ENCODE data around the gene SIRT3.

Gene SIRT3

GRCh38 chr11:218815-219593, 17.1 kb downstream of the SIRT3 start:
- no peak for DNase-seq (ENCODE audit: low read depth)
- no peak overlapping the region for H3K4me3 ChIP-seq (ENCODE audit: low read length)

DNA sequence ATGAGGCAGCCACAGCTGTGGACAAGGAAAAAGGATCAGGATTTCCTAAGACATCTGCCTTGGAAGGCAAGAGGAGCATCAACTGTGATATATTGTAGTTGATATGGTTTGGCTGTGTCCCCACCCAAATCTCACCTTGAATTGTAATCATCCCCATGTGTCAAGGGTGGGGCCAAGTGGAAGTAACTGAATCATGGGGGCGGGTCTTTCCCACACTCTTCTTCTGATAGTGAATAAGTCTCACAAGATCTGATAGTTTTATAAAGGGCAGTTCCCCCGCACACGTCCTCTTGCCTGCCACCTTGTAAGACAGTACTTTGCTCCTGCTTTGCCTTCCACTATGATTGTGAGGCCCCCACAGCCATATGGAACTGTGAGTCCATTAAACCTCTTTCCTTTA, 18.4 kb downstream of the SIRT3 start:
- no peak for TF ChIP-seq CTCF (IDR thresholded peaks at IDR 0.05; ENCODE audit: insufficient read depth, low read depth, low read length, missing control alignments)
- DNase-seq (ENCODE audit: low read depth): peak; percentile 66
- no peak overlapping the region for H3K4me3 ChIP-seq (ENCODE audit: low read length)

More at GRCh38 chr11:218815-219593, 17.1 kb downstream of the SIRT3 start:
- TF ChIP-seq CTCF (IDR thresholded peaks at IDR 0.05; ENCODE audit: insufficient read depth, low read depth, low read length, missing control alignments): no peak

- no peak for DNase-seq (ENCODE audit: low read depth)
- TF ChIP-seq CTCF (IDR thresholded peaks at IDR 0.05; ENCODE audit: insufficient read depth, low read depth, low read length, missing control alignments): no peak
Observed at GRCh38 chr11:216081-216974, 19.8 kb downstream of the SIRT3 start.

DNA sequence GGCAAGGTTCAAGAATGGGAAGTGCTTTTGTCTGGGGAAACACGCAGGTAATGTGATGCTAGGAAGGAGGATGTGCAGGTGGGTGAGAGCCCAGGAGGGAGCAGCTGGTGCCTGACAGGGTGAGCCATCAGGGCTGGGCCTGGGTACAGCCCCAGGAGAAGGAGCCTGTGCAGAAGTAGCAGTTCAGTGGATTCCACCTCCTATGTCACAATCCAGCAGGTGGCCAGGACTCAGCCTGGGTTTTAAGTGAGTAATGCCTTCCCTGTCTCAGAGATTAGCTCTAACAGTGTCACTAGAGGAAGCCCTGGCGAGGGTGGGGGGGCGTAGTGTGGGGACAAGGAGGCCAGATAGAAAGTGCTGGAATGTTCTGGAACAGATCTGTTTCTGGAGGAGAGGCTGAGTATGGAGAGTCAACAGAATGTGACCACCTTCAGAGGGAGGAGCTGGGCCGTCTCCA, 20.5 kb downstream of the SIRT3 start:
- no peak for TF ChIP-seq CTCF (IDR thresholded peaks at IDR 0.05; ENCODE audit: insufficient read depth, low read depth, low read length, missing control alignments)
- no peak overlapping the region for H3K4me3 ChIP-seq (ENCODE audit: low read length)
- peak; percentile 64 for DNase-seq (ENCODE audit: low read depth)

More at GRCh38 chr11:216081-216974, 19.8 kb downstream of the SIRT3 start:
- no peak overlapping the region for H3K4me3 ChIP-seq (ENCODE audit: low read length)

- TF ChIP-seq CTCF (IDR thresholded peaks at IDR 0.05; ENCODE audit: insufficient read depth, low read depth, low read length, missing control alignments): no peak
- H3K4me3 ChIP-seq (ENCODE audit: low read length): no peak overlapping the region
- DNase-seq (ENCODE audit: low read depth): no peak
Observed at GRCh38 chr11:214083-214482, 22.1 kb downstream of the SIRT3 start.

- no peak for TF ChIP-seq CTCF (IDR thresholded peaks at IDR 0.05; ENCODE audit: insufficient read depth, low read depth, low read length, missing control alignments)
Observed at GRCh38 chr11:213111-213510, 23.0 kb downstream of the SIRT3 start.

More at GRCh38 chr11:213111-213510, 23.0 kb downstream of the SIRT3 start:
- H3K4me3 ChIP-seq (ENCODE audit: low read length): no peak overlapping the region
- DNase-seq (ENCODE audit: low read depth): no peak
